ENCODE measurements around the gene LTBP2.

DNA sequence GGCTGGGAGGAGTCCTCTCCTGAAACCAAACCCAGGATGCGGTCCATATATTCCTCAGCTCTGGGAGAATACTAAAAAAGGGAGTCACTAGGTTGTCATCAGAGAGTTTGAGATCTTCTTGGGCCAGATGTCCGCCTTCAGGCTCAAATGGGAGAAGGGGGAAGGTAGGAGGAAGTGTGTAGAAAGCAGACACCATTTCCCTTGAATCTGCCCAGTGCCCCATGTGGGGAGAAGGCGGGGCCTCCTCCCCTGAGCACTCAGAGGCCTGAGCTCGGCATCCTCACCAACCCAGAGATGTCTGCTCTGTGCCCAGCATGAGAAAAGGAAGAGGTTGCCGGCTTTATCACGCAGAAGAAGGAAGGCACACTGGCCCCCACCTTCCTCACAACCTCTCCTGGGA, 37.3 kb downstream of the LTBP2 start:
- no peak for TF ChIP-seq MZF1 (tag by site-specific recombination; IDR thresholded peaks at IDR 0.05; ENCODE audit: borderline replicate concordance)
- TF ChIP-seq, protein P1, sequence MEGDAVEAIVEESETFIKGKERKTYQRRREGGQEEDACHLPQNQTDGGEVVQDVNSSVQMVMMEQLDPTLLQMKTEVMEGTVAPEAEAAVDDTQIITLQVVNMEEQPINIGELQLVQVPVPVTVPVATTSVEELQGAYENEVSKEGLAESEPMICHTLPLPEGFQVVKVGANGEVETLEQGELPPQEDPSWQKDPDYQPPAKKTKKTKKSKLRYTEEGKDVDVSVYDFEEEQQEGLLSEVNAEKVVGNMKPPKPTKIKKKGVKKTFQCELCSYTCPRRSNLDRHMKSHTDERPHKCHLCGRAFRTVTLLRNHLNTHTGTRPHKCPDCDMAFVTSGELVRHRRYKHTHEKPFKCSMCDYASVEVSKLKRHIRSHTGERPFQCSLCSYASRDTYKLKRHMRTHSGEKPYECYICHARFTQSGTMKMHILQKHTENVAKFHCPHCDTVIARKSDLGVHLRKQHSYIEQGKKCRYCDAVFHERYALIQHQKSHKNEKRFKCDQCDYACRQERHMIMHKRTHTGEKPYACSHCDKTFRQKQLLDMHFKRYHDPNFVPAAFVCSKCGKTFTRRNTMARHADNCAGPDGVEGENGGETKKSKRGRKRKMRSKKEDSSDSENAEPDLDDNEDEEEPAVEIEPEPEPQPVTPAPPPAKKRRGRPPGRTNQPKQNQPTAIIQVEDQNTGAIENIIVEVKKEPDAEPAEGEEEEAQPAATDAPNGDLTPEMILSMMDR (tag by site-specific recombination; IDR thresholded peaks at IDR 0.05) = no peak
- TF ChIP-seq, protein P2, sequence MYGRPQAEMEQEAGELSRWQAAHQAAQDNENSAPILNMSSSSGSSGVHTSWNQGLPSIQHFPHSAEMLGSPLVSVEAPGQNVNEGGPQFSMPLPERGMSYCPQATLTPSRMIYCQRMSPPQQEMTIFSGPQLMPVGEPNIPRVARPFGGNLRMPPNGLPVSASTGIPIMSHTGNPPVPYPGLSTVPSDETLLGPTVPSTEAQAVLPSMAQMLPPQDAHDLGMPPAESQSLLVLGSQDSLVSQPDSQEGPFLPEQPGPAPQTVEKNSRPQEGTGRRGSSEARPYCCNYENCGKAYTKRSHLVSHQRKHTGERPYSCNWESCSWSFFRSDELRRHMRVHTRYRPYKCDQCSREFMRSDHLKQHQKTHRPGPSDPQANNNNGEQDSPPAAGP (tag by site-specific recombination; IDR thresholded peaks at IDR 0.05) = no peak
- no peak for TF ChIP-seq PRDM1 (tag by site-specific recombination; IDR thresholded peaks at IDR 0.05)
- TF ChIP-seq ZNF530 (tag by site-specific recombination; IDR thresholded peaks at IDR 0.05; ENCODE audit: low read depth) = no peak
- TF ChIP-seq ZNF121 (tag by site-specific recombination; IDR thresholded peaks at IDR 0.05) = no peak
- no peak for TF ChIP-seq ZNF501 (tag by site-specific recombination; IDR thresholded peaks at IDR 0.05)
- no peak for TF ChIP-seq FEZF1 (tag by site-specific recombination; IDR thresholded peaks at IDR 0.05)
